ENCODE measurements around the gene HTATIP2. TPM values are rescaled to one million over a fixed set of nuclear protein-coding genes. Genes with fewer than 3 reads are reported as not detected.

HTATIP2 gene
- total and polyA plus RNA-seq, 5 experiments from 2014 or later, result 44.0 to 54.4 (median 52.8) TPM

GRCh38 chr11:20415432-20415831 lies 51.9 kb downstream of the HTATIP2 start:
- no peaks in the 10 kb centered on the region for H3K27me3 Mint-ChIP-seq
- H3K9me3 Mint-ChIP-seq, result no peaks in the 10 kb centered on the region
- peaks cover 0 to 8% (median 5%) of the 10 kb centered on the region in 4 donors for H3K4me1 Mint-ChIP-seq
- H3K36me3 Mint-ChIP-seq, result peaks cover 12 to 90% (median 33%) of the 10 kb centered on the region in 3 donors
- ATAC-seq (no peak), DNase-seq (no peak)
- POLR2A ChIA-PET, result no interaction called here
- H3K4me3 Mint-ChIP-seq, result no peak overlapping the region
- H3K27ac Mint-ChIP-seq, result no peak overlapping the region

GRCh38 chr11:20417771-20418170 lies 54.3 kb downstream of the HTATIP2 start:
- H3K4me3 Mint-ChIP-seq, result no peak overlapping the region
- DNase-seq (no peak), ATAC-seq (no peak)
- no peak overlapping the region for H3K27ac Mint-ChIP-seq
- POLR2A ChIA-PET, result no interaction called here
- peaks cover 8 to 89% (median 33%) of the 10 kb centered on the region in 3 donors for H3K36me3 Mint-ChIP-seq
- no peaks in the 10 kb centered on the region for H3K27me3 Mint-ChIP-seq
- peaks cover 0 to 8% (median 5%) of the 10 kb centered on the region in 4 donors for H3K4me1 Mint-ChIP-seq
- no peaks in the 10 kb centered on the region for H3K9me3 Mint-ChIP-seq

DNA sequence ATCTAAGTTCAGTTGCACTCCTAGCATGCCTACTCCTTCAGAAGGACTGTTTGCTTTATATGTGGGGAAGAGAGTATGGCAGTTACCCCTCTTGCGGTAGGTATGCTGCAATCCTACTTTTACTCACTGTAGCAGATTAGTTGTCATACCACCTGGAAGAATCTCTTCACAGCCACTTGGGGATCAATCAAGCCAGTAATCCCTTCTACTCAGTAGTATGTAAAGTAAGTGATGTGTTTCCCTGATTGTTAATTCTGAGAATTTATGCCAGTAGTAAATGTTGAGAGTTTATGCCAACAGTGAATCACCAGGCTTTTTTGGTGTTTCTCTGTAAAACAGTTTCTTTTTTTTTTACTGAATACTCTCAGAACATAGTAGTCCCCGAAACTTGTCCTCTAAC lies 58.4 kb downstream of the HTATIP2 start:
- H3K4me1 Mint-ChIP-seq, result peaks cover 0 to 8% (median 2%) of the 10 kb centered on the region in 4 donors
- no peaks in the 10 kb centered on the region for H3K27me3 Mint-ChIP-seq
- no peak overlapping the region for H3K4me3 Mint-ChIP-seq
- DNase-seq, result no peak
- POLR2A ChIA-PET, result no interaction called here
- peaks cover 0 to 80% (median 23%) of the 10 kb centered on the region in 3 donors for H3K36me3 Mint-ChIP-seq
- H3K9me3 Mint-ChIP-seq, result no peaks in the 10 kb centered on the region
- no peak for ATAC-seq
- no peak overlapping the region for H3K27ac Mint-ChIP-seq

DNA sequence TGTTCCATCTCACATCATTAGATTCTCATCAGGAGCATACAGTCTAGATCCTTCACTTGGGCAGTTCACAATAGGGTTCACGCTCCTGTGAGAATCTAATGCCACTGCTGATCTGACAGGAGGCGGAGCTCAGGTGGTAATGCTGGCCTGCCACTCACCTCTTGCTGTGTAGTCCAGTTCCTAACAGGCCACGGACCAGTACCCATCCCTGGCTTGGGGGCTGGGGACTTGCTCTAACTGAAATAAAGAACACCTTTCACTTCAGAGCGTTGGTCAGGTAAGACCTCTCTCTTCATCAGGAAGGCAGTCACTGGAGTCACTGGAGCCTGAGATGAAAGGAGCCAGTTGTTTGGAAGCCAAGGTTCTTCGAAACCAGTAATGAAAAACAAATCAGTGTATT lies 65.7 kb downstream of the HTATIP2 start:
- Mint-ChIP-seq H3K36me3 (peaks cover 0 to 60% (median 13%) of the 10 kb centered on the region in 3 donors), H3K4me3 (no peak overlapping the region), H3K4me1 (peaks cover 3 to 18% (median 4%) of the 10 kb centered on the region in 4 donors), H3K9me3 (no peaks in the 10 kb centered on the region), H3K27me3 (no peaks in the 10 kb centered on the region), H3K27ac (peak overlapping the region in 6 of 10 donors; percentile 16 to 80 (median 54))
- ATAC-seq (no peak), DNase-seq (no peak)
- POLR2A ChIA-PET, result no interaction called here

Other genes starting within 250 kb of the HTATIP2 start
- gene DBX1, start 203.2 kb upstream of the HTATIP2 start, total RNA-seq, result not detected
- gene DBX1, start 203.2 kb upstream of the HTATIP2 start, polyA plus RNA-seq, result under 1 TPM in 1 of 3 donors, not detected in 2; 0.15 TPM
- gene PRMT3, start 24.0 kb downstream of the HTATIP2 start, total RNA-seq, result 10 to 100 TPM; 17.8 to 19.1 TPM
- 1 to 10 TPM; 6.5 to 8.7 (median 7.4) TPM for gene PRMT3, start 24.0 kb downstream of the HTATIP2 start, polyA plus RNA-seq
- gene SLC6A5, start 235.9 kb downstream of the HTATIP2 start, total RNA-seq, result not detected
- gene SLC6A5, start 235.9 kb downstream of the HTATIP2 start, polyA plus RNA-seq, result not detected